ENCODE data around the gene HEXIM2. TPM values are rescaled to one million over a fixed set of nuclear protein-coding genes. Genes with fewer than 3 reads are reported as not detected.

Gene HEXIM2
- total and polyA plus RNA-seq, 2 of the 13 experiments (the other 11 are each of a cell fraction or from before 2014, with no cell fraction given), result 27.1 to 32.4 TPM

GRCh38 chr17:45127548-45128300 is 34.0 kb upstream of the HEXIM2 start (continued):
- TF ChIP-seq ZFAT (CRISPR knock-in tag; conservative IDR thresholded peaks at IDR 0.05) (no peak), ZNF143 (CRISPR knock-in tag; IDR thresholded peaks at IDR 0.05) (no peak), NFKBIZ (CRISPR knock-in tag; IDR thresholded peaks at IDR 0.05) (no peak), CCAR2 (optimal IDR thresholded peaks at IDR 0.05; ENCODE audit: low read depth, low read length) (no peak), TP53 (CRISPR knock-in tag; conservative IDR thresholded peaks at IDR 0.05) (no peak), SALL1 (CRISPR knock-in tag; IDR thresholded peaks at IDR 0.05) (peak; percentile 76), ZNF781 (CRISPR knock-in tag; IDR thresholded peaks at IDR 0.05; ENCODE audit: borderline replicate concordance, not compliant biosample characterization) (no peak), ZBTB7A (CRISPR knock-in tag; IDR thresholded peaks at IDR 0.05) (peak; percentile 59), MEIS1 (CRISPR knock-in tag; IDR thresholded peaks at IDR 0.05; ENCODE audit: borderline replicate concordance) (peak; percentile 18; the same call in 1 of the 2 replicates), ZSCAN22 (CRISPR knock-in tag; IDR thresholded peaks at IDR 0.05) (no peak), ZNF101 (CRISPR knock-in tag; IDR thresholded peaks at IDR 0.05; ENCODE audit: borderline replicate concordance, low read depth) (no peak), RNF2 (conservative IDR thresholded peaks at IDR 0.05; ENCODE audit: low read depth) (no peak), NFE2L1 (CRISPR knock-in tag; IDR thresholded peaks at IDR 0.05; ENCODE audit: borderline replicate concordance) (no peak), THYN1 (CRISPR knock-in tag; IDR thresholded peaks at IDR 0.05; ENCODE audit: borderline replicate concordance, low read depth) (no peak), SALL2 (CRISPR knock-in tag; IDR thresholded peaks at IDR 0.05) (no peak), KDM6A (CRISPR knock-in tag; IDR thresholded peaks at IDR 0.05; ENCODE audit: low read depth) (peak; percentile 72), ZNF784 (CRISPR knock-in tag; IDR thresholded peaks at IDR 0.05; ENCODE audit: borderline replicate concordance) (no peak), MTERF4 (CRISPR knock-in tag; IDR thresholded peaks at IDR 0.05) (no peak), TOE1 (CRISPR knock-in tag; IDR thresholded peaks at IDR 0.05) (no peak)
- TF ChIP-seq, protein P1, sequence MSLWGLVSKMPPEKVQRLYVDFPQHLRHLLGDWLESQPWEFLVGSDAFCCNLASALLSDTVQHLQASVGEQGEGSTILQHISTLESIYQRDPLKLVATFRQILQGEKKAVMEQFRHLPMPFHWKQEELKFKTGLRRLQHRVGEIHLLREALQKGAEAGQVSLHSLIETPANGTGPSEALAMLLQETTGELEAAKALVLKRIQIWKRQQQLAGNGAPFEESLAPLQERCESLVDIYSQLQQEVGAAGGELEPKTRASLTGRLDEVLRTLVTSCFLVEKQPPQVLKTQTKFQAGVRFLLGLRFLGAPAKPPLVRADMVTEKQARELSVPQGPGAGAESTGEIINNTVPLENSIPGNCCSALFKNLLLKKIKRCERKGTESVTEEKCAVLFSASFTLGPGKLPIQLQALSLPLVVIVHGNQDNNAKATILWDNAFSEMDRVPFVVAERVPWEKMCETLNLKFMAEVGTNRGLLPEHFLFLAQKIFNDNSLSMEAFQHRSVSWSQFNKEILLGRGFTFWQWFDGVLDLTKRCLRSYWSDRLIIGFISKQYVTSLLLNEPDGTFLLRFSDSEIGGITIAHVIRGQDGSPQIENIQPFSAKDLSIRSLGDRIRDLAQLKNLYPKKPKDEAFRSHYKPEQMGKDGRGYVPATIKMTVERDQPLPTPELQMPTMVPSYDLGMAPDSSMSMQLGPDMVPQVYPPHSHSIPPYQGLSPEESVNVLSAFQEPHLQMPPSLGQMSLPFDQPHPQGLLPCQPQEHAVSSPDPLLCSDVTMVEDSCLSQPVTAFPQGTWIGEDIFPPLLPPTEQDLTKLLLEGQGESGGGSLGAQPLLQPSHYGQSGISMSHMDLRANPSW (CRISPR knock-in tag; IDR thresholded peaks at IDR 0.05; ENCODE audit: borderline replicate concordance), result no peak
- TF ChIP-seq, protein P2, sequence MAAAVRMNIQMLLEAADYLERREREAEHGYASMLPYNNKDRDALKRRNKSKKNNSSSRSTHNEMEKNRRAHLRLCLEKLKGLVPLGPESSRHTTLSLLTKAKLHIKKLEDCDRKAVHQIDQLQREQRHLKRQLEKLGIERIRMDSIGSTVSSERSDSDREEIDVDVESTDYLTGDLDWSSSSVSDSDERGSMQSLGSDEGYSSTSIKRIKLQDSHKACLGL (CRISPR knock-in tag; IDR thresholded peaks at IDR 0.05), result 0 out of 2 replicates have a peak, but pooled peaks have one; percentile 56
- TF ChIP-seq, protein P3, sequence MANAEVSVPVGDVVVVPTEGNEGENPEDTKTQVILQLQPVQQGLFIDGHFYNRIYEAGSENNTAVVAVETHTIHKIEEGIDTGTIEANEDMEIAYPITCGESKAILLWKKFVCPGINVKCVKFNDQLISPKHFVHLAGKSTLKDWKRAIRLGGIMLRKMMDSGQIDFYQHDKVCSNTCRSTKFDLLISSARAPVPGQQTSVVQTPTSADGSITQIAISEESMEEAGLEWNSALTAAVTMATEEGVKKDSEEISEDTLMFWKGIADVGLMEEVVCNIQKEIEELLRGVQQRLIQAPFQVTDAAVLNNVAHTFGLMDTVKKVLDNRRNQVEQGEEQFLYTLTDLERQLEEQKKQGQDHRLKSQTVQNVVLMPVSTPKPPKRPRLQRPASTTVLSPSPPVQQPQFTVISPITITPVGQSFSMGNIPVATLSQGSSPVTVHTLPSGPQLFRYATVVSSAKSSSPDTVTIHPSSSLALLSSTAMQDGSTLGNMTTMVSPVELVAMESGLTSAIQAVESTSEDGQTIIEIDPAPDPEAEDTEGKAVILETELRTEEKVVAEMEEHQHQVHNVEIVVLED (CRISPR knock-in tag; IDR thresholded peaks at IDR 0.05; ENCODE audit: borderline replicate concordance), result no peak
